Colon (tissue), 2 donors: ENCODE data around the gene SPATA31C1.
"Not testable (repeated sequence)": the region's sequence is repeated elsewhere in the genome, so short reads cannot be mapped to it uniquely, and the experiment has no call there.

ENCODE experiments used
- FAIRE-seq: peaks from 2 replicates; lab custom pipeline; 2012; peaks lifted over from hg19 to GRCh38; lab: Jason Lieb, UNC
- donor health status: control.
- donor health status: control.

The SPATA31C1 gene

DNA sequence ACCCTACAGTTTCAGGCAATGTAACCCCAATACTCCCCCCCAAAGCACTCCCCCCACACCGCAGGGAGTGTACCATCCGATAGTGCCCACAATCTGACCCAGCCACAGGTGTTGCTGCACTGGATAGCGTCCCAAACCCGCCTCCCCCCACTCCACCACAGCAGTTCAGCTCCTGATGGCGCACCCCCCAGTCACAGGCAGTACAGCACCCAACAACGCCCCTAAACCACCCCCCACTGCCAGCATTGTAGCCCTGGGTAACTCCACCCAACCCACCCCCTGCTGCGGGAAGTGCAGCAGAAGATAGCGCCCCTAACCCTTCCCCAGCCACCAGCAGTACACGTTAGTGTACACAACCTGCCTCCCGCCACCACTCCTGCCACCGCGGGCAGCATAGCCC, 20.6 kb downstream of the SPATA31C1 start:
- FAIRE-seq = not testable (repeated sequence)

DNA sequence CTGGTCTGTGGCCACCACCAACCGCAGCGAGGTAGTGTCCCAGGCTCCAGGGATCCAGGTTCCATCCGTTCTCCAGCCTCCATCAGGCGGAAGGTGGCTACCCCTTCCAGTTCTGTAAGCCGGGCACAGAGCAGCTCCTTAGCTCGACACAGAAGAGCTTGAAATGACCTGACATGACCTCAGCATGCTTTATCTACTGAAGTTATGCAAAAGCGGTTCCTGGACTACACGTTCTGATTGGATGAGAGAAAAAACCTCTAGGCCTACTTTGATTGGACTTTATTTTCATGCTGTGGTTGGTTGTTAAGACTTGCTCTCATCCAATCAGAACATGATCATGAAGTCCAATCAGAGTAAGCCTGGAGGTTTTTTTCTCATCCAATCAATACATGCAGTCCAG, 21.3 kb downstream of the SPATA31C1 start:
- not testable (repeated sequence) for FAIRE-seq

DNA sequence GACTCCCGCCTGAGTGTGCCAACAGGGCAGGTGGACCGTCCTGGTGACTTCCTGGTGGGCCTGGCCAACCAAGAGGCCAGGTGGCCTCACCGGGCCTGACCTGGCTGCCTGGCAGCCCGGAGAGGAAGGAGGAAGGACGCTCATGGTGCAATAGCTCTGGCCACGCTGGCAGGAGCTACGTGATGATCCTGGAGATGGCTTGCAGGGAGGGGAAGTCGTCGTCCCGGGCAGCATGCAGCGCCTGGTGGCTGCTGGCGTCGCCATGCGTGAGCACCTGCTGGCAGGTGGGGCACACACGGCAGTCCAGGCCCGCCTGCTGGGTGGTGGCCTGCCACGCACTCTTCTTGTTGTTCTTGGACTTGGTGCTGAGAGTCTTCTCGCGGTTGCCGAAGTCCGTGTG, 26.3 kb downstream of the SPATA31C1 start:
- no peak for FAIRE-seq

DNA sequence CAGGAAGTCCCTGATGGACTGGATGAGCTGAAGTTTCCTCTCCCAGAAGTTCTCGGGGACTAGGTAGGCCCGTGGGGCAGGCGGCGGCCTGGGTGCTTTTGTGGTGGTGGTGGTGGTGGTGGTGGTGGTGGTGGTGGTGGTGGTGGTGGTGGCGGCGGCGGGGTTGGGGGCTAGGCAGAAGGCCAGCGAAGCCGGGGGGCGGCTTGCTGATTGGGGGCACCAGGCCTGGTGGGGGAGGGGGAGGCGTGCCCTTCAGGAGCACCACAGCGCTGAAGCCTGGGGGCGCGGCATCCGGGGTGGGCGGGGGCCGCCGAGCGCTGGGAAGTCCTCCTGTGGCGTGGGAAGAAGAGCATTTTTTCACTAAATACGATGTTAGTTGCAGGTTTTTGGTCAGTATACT, 26.9 kb downstream of the SPATA31C1 start:
- FAIRE-seq = no peak

DNA sequence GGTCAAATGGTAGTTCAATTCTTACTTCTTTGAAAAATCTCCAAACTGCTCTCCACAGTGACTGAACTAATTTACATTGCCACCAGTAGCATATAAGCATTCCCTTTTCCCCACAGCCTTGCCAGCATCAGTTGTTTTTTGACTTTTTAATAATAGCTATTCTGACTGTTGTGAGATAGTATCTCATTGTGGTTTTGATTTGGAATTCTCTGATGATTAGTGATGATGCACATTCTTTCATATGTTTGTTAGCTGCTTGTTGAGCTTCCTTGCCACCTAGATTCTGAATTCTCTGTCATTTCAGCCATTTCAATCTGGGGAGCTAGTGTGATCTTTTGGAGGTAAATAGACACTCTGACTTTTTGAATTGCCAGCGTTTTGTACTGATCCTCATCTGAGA, 32.5 kb downstream of the SPATA31C1 start:
- FAIRE-seq = no peak

DNA sequence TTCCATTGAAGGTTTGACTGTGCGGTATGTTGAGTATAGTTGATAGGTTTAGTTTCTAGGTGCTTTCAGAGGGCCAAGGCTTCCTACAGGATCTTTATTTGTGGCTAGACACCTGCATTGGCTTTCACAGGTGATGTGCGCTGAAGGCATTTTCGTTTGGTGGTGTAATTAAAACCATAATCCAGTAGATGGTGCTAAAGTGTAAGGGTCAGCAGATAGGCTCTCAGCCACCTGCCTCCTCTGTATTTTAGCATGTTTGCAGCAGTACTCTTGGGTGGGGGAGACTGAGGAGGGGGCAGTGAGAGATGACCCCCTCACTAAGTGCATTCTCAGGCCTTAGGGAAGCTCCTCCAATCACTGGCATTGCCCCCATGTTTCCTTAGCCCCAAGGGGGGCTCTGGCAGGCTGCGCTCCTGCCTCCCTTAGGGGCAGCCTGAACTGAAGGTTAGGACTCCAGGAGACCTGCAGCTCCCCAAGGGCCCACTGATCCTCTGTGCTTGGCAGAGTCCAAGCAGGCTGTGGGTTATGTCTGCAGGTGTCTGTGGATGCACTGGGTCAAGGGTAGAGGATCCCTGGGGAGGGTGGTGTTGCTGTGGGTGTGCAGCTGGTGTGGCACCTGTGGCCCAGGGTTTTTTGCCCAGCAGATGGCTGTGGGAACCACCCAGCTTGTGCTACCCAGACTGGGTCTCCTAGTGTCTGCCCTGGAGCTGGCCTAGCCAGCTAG, 33.2 kb downstream of the SPATA31C1 start:
- no peak for FAIRE-seq

DNA sequence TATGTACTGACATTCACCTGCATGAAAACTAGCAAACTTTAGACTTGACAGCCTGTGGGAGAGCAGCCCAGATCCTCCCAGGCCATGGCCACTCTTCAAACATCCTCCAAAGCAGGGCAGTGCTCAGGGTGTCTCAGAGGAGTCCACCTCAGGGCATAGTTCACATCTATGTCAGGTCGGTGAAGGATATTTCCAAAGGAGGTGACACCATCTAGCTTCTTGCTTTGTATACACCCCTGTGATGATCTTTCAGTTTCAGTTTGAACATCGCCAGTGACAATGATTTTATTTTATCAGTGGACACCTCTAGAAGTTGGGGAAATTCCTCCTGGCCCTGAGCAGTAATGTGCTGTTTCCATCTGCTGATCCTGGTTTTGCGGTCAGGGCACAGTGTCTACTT, 36.5 kb downstream of the SPATA31C1 start:
- no peak for FAIRE-seq

DNA sequence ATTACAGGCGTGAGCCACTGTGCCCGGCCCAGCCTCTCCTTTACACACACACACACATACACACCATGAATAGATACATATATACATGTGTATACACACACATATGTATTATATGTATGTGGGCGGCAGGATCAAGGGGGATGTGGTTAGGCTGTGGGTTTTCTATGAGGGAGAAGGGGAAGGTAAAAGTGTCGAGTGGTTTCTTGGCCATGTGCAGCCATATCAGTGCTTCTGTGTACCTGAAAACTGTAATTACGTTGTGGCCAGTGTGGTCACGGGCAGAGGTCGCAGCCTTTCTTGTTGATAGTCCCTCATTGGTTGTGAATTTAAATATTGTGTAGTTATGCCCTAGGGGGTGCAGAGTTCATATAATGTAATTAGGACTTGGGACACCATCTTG, 40.1 kb downstream of the SPATA31C1 start:
- no peak for FAIRE-seq

DNA sequence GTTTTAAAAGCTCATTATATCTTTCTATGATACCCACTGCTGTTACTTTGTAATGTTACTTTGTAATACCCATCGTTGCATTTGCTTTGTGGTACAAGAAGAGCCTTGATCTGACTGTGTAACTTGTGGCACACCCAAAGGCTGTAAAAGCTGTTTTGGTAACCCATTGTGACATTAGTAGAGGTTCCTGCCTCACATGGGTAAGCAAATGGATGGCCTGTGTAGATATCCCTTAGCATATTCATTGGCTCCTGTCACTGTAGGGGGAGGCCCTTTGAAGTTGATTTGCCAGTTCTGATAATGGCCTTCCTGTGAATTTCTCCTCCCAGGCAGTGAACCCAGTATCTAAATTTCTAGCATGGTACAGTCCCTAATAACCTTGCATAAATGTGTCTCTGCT, 40.8 kb downstream of the SPATA31C1 start:
- no peak for FAIRE-seq

DNA sequence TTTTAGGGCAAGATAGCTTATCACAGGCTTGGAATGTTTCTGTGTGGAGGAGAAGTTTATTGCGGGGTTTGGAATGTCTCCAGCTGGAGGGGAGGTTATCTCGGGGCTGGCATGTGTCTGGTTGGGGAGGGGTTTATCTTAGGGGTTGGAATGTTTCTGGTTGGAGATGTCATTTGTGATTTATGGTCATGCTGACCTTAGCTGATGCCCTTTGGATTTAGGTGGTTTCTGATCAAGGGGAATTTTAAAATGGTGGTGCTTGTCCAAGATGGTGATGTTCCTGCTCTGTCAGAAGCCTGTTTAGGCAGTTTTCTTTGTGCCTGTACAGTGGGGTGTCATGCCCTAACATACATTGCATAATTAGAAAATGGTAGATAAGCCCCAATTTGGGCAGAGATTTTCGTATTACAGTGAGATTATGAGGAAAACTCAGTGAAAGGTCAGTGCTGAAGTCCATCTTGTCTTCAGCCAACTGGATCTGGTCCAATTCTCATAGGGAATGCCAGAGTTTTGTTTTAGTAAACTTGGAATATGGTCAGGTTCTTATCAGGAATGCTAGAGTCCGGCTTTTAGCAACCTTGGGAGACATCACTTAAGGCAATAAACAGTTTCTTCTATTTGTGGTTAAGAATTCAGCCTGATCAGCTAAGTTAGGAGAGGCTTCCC, 42.3 kb downstream of the SPATA31C1 start:
- FAIRE-seq = no peak

DNA sequence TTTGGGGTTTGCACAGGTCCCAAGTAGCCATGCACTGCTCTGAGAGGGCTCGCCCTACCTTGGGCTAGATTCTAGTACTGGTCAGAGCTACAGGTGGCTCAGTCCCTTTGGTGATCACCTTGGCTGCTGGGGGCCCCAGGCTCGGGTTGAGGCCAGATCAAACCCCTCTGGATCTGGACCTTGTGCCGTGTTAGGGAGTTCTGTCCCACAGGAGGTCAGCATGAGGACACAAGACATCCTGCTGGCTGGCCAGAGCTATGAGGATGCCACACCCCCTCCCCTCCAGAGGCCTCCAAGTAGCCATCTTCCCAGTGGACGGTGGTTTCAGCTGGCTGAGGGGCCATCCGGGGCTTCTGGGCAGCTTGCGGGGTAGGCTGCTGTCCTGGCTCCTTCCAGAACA, 46.0 kb downstream of the SPATA31C1 start:
- FAIRE-seq = no peak

DNA sequence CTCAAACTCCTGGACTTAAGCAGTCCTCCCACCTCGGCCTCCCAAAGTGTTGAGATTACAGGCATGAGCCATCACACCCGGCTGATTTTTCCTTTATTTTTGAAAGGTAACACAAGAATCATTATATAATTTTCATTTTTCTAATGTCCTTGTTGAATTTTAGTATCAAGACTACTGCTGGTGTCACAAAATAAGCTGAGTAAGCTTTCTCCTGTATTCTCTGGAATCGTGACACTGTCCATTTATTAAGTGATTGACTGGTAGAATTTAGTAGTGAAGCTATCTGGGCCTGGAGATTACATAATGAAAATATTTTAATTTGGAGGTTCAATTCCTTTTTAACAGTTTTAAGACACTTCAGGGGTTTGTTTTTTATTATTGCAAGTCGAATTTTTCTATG, 47.1 kb downstream of the SPATA31C1 start:
- no peak for FAIRE-seq

DNA sequence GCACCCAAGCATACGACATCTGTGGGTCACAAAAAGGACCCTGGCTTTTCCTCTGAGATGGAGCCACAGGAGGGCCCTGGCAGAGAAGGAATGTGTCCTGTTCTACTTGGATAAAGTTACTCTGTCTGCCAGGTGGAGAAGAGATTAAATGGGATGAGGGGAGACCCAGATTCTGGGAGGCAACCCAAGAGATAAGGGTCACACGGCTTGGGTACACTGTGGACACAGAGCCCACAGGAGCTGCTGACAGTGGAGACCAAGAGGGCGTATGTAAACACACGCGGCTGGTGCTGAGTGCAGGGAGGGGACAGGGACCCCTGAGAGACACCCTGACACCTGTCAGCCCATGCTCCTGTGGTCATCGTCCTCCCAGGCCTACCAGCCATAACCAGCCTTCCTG, 50.4 kb downstream of the SPATA31C1 start:
- FAIRE-seq = no peak

DNA sequence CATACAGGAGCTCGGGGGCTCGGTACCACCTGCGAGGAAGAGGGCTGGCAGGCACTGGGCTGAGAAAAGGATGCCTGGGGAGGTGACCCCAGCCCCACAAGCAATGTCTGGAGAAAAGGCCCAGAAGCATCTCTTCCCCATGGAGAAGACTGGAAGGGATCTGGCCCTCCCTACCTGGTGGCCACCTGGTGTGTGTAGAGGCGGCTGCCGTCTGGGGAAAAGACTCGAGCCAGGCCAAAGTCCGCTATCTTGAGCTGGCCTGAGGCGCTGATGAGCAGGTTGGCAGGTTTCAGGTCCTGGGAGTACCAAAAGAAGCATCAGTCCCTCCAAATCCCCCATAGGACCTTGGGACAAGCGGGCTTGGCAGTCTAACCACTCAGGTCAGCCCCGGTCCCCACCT, 52.8 kb downstream of the SPATA31C1 start:
- FAIRE-seq = no peak

DNA sequence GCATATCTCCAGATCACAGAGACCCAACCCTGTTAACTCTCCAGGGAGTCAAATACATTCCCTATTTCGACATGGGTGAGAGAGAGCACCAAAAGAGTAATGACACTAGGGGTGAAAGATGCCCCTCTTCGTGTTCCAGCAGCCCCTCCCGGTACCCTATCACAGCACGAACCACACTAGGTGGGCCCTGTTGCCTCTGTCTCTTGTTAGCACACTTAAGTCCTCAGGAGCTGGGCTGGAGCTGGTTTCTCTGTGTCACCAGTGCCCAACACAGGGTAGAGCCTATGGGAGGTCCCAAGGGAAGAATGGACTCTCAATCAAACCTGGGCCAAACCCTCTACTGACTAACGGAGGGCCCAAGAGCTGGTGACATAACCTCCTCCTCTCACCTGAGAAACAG, 55.4 kb downstream of the SPATA31C1 start:
- FAIRE-seq = no peak
